ENCODE measurements around the gene CEMIP2.

The CEMIP2 gene

DNA sequence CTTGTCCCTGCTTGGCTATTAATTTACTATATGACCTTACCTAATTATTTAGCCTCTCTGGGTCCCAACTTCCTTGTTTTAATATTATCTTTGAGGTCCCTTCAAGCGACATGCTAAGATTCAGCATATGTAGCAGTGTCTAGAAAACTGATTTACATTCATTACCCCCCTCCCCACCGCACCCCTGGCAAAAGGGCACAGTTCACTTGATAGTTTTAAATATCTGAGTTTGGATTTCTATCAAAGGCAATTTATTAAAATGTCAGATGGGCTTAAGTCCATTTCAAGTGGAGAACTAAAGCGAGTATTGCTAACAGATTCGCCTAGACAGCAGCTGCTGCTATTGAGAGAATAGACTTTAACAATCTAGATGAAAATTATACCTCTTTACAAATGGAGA is 3.9 kb downstream of the CEMIP2 start:
- no peak for FAIRE-seq

GRCh38 chr9:71763832-71764231 is 4.5 kb downstream of the CEMIP2 start:
- FAIRE-seq (peak; percentile 57), DNase-seq (ENCODE audit: insufficient read length, low spot score) (no peak)
- no peak for TF ChIP-seq POLR2A (IDR thresholded peaks at IDR 0.05; ENCODE audit: low read depth, low read length)

More for the DNA sequence above, 3.9 kb downstream of the CEMIP2 start:
- TF ChIP-seq POLR2A (IDR thresholded peaks at IDR 0.05; ENCODE audit: low read depth, low read length), result no peak
- DNase-seq (ENCODE audit: insufficient read length, low spot score), result no peak

GRCh38 chr9:71762900-71763653 is 5.2 kb downstream of the CEMIP2 start:
- peak; percentile 90 for FAIRE-seq
- TF ChIP-seq POLR2A (IDR thresholded peaks at IDR 0.05; ENCODE audit: low read depth, low read length), result no peak
- DNase-seq (ENCODE audit: insufficient read length, low spot score), result peak; percentile 27

DNA sequence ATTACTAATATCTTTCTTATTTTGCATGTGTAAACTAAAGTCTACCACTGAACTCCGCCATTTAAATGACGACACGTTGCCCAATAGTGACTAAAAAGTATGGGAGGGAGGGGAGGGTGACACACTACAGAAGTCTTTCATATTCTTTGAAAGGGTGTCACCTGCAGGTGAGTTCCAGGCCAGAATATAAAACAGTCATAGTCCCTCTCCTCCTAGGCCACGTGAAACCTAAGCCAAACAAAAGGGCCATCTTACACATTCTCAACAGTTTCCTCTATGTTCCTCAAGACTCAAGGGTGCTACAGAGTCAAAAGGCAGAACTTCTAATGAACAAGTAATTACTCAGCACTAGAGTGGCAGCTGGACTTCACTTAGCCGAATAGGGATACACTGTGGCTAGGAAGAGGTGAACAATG is 6.4 kb downstream of the CEMIP2 start:
- DNase-seq (ENCODE audit: insufficient read length, low spot score) (no peak), FAIRE-seq (no peak)

DNA sequence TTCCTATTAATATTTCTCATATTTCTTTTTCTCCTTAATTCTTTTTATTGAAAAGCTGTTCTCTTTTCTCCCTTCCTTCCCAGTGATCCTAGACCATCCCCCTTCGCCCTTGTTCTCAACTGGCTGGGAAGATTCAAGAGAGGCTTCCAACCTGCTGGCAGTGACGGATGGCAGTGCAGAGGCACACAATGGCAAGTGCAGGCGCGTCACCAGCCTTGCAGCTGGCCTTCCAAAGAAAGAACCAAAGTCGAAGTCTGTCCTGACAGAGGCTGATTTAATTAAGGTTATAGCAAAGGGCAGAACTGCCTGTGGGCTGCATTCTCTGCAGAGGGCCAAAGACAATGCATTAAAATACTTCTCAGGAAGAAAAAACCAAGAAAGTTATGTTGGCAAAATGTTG is 7.4 kb downstream of the CEMIP2 start:
- TF ChIP-seq POLR2A (IDR thresholded peaks at IDR 0.05; ENCODE audit: low read depth, low read length), result no peak
- FAIRE-seq (no peak), DNase-seq (ENCODE audit: insufficient read length, low spot score) (no peak)

More for the DNA sequence above, 6.4 kb downstream of the CEMIP2 start:
- no peak for TF ChIP-seq POLR2A (IDR thresholded peaks at IDR 0.05; ENCODE audit: low read depth, low read length)

DNA sequence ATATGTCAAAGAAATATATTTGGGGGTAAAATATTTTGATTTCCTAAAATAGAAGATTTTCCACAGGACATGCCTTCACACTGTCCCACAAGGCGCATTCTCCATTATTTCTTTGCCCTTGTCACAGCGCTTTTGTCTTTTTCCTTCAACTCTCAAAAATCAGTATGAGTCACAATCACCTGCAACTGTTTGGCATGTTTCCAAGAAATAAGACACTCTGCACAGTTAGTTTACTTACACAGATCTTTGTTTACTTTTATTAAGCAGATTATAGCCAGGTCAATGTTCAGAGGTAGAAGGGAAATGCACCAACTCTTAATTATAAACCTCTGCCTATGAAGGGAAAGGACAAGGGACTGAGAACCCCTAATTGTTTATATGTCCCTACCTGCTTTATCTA is 9.5 kb downstream of the CEMIP2 start:
- DNase-seq (ENCODE audit: insufficient read length, low spot score), result no peak
- no peak for TF ChIP-seq POLR2A (IDR thresholded peaks at IDR 0.05; ENCODE audit: low read depth, low read length)
- peak; percentile 96 for FAIRE-seq

- no peak for FAIRE-seq
- no peak for DNase-seq (ENCODE audit: insufficient read length, low spot score)
- no peak for TF ChIP-seq POLR2A (IDR thresholded peaks at IDR 0.05; ENCODE audit: low read depth, low read length)
Measured at GRCh38 chr9:71758277-71758676, 10.0 kb downstream of the CEMIP2 start.

- TF ChIP-seq POLR2A (IDR thresholded peaks at IDR 0.05; ENCODE audit: low read depth, low read length), result no peak
- FAIRE-seq, result peak; percentile 60
Measured at GRCh38 chr9:71756753-71757152, 11.6 kb downstream of the CEMIP2 start.

GRCh38 chr9:71755869-71756268 is 12.4 kb downstream of the CEMIP2 start:
- FAIRE-seq (no peak), DNase-seq (ENCODE audit: insufficient read length, low spot score) (no peak)
- TF ChIP-seq POLR2A (IDR thresholded peaks at IDR 0.05; ENCODE audit: low read depth, low read length), result no peak

More at GRCh38 chr9:71756753-71757152, 11.6 kb downstream of the CEMIP2 start:
- DNase-seq (ENCODE audit: insufficient read length, low spot score), result no peak

DNA sequence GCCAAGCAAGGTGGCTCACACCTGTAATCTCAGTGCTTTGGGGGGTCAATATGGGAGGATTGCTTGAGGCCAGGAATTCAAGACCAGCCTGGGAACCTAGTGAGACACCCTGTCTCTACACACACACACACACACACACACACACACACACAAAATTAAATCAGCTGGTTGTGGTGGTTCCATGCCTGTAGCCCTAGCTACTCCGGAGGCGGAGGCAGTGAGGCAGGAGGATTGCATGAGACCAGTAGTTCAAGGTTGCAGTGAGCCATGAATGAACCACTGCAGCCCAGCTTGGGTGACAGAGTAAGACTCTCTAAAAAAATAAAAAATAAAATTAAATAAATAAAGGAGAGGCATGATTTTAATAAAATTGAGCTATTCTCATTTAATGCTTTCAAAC is 13.1 kb downstream of the CEMIP2 start:
- FAIRE-seq, result no peak
- no peak for DNase-seq (ENCODE audit: insufficient read length, low spot score)
- no peak for TF ChIP-seq POLR2A (IDR thresholded peaks at IDR 0.05; ENCODE audit: low read depth, low read length)

DNA sequence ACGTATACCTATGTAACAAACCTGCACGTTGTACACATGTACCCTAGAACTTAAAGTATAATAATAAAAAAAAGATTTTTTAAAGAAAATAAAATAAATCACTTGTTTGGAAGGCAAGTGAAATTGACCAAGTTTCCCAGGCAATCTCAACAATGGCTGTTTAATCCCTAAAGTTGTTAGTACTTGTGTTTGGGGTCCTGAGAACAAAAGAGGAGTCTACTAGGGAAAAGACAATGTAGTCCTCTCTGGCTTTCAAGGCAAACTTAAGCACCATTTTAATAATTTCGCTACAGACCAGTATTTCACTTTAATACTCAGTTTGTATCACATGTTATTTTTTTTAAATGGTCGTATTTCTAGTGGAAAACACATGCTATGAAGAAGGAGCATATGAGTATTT is 14.2 kb downstream of the CEMIP2 start:
- no peak for TF ChIP-seq POLR2A (IDR thresholded peaks at IDR 0.05; ENCODE audit: low read depth, low read length)
- peak; percentile 66 for FAIRE-seq

GRCh38 chr9:71752928-71753327 is 15.4 kb downstream of the CEMIP2 start:
- FAIRE-seq (peak; percentile 6), DNase-seq (ENCODE audit: insufficient read length, low spot score) (no peak)
- TF ChIP-seq POLR2A (IDR thresholded peaks at IDR 0.05; ENCODE audit: low read depth, low read length), result no peak

More for the DNA sequence above, 14.2 kb downstream of the CEMIP2 start:
- DNase-seq (ENCODE audit: insufficient read length, low spot score), result no peak

DNA sequence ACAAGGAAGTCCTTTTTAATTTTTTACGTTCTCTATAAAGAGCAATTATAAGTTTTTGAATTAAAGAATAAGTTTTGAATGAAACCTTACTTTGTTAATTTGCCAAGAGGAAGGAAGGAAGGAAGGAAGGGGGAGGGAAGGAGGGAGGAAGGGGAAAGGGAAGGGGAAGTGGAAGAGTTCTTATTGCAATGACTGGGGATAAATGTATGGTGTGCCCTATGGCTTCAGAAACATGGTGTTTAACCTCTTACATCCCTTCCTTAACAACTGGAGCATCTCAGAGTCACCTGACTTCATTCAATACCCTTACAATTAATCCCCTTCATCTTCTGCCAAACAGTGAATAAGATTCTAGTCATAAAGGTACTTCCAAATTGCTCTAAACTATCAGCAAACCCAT is 16.0 kb downstream of the CEMIP2 start:
- FAIRE-seq (peak; percentile 85), DNase-seq (ENCODE audit: insufficient read length, low spot score) (no peak)
- no peak for TF ChIP-seq POLR2A (IDR thresholded peaks at IDR 0.05; ENCODE audit: low read depth, low read length)

- FAIRE-seq (peak; percentile 99), DNase-seq (ENCODE audit: insufficient read length, low spot score) (peak; percentile 47)
- TF ChIP-seq POLR2A (IDR thresholded peaks at IDR 0.05; ENCODE audit: low read depth, low read length), result no peak
Measured at GRCh38 chr9:71748280-71748743, 20.0 kb downstream of the CEMIP2 start.

DNA sequence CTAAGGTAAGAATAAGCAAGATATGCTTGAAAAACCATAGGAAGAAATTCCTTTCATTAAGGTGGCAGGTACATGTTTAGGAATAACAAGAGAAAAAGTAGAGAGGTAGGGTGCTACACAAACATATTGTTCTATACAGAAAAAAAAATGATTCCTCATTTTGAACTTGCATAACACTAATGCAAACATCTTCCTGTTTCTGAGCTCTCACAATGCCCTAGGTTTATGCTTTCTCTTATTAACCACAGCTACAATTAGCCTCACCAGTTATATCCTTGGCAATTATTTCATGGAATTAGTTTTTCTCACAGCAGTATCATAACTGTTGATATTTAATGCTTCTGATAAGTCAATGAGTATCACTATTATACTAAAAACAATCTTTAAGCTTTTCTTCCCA is 20.7 kb downstream of the CEMIP2 start:
- FAIRE-seq, result peak; percentile 11

More for the DNA sequence above, 20.7 kb downstream of the CEMIP2 start:
- no peak for TF ChIP-seq POLR2A (IDR thresholded peaks at IDR 0.05; ENCODE audit: low read depth, low read length)
- DNase-seq (ENCODE audit: insufficient read length, low spot score), result no peak

Data from H54 (cell line).